B cell (primary cell): ENCODE measurements around the gene TMEM107. TPM values are rescaled to one million over a fixed set of nuclear protein-coding genes. Genes with fewer than 3 reads are reported as not detected.

Experiments
- ATAC-seq: fragments of 200-7000 bp; cut with Tn5 transposase; one replicate; pipeline ENCODE4 v1.10.0; 2021; ENCODE audit warnings: low read depth, mild to moderate bottlenecking, moderate number of reproducible peaks, moderate library complexity
- CTCF ChIA-PET: fragments of 350-600 bp; sonication (Branson Sonifier 250); formaldehyde crosslinking; loops from one replicate; lab custom pipeline; 2021; ENCODE audit warnings: antibody characterized with exemption, inconsistent platforms; lab: Charles Lee
- POLR2A ChIA-PET: fragments of 350-600 bp; sonication (Branson Sonifier 250); formaldehyde crosslinking; loops from one replicate; lab custom pipeline; 2021; ENCODE audit warnings: antibody characterized with exemption; lab: Charles Lee
- DNase-seq: peaks from one replicate; pipeline ENCODE4 v3.0.0; 2013
- H2AFZ ChIP-seq: 2 replicates; pipeline ENCODE4 v1.6.1; 2012; ENCODE audit warnings: mild to moderate bottlenecking, low read depth, low read length; ENCODE audit not compliant: insufficient read depth, poor library complexity, severe bottlenecking
- H3K27ac ChIP-seq, 2 donors: 1 replicate in 1 of 2; 2 replicates in 1 of 2; pipeline ENCODE4 v1.5.1; 2012 to 2013; ENCODE audit warnings: low read length in 2 of 2, mild to moderate bottlenecking in 2 of 2, moderate library complexity in 1 of 2
- H3K27me3 ChIP-seq, 4 experiments: fragments of 200-600 bp in 1 of 4; sonication (generic) in 1 of 4; replicated peaks in 1 of 4; 1 replicate in 2 of 4; 2 replicates in 2 of 4; pipeline versions ENCODE4 v1.6.1 to v1.7.0; 2013 to 2016; ENCODE audit warnings: low read length in 3 of 4, mild to moderate bottlenecking in 2 of 4, mixed read lengths in 1 of 4, moderate library complexity in 1 of 4; ENCODE audit not compliant: insufficient read depth in 4 of 4, control insufficient read depth in 3 of 4; ENCODE audit errors: control extremely low read depth in 1 of 4
- H3K36me3 ChIP-seq, 2 experiments: replicated peaks in 1 of 2; 1 replicate in 1 of 2; 2 replicates in 1 of 2; pipeline versions ENCODE4 v1.6.1 to v1.7.1; 2013; ENCODE audit warnings: low read length in 1 of 2; ENCODE audit not compliant: insufficient read depth in 2 of 2, control insufficient read depth in 1 of 2; ENCODE audit errors: control extremely low read depth in 1 of 2, extremely low read depth in 1 of 2
- H3K4me1 ChIP-seq, 2 donors: fragments of 200-600 bp in 1 of 2; sonication (generic) in 1 of 2; 1 replicate in 1 of 2; 2 replicates in 1 of 2; pipeline versions ENCODE4 v1.5.1 to v1.6.1; 2013 to 2017; ENCODE audit warnings: low read length in 2 of 2; ENCODE audit not compliant: control insufficient read depth in 2 of 2, insufficient read depth in 2 of 2
- H3K4me2 ChIP-seq: replicated peaks from 2 replicates; pipeline ENCODE3; 2012; ENCODE audit warnings: mild to moderate bottlenecking, low read depth, low read length; ENCODE audit not compliant: poor library complexity, severe bottlenecking
- H3K4me3 ChIP-seq, 5 experiments: fragments of 200-600 bp in 1 of 5; sonication (generic) in 1 of 5; 1 replicate in 3 of 5; 2 replicates in 2 of 5; pipeline versions ENCODE4 v1.5.1 to v1.7.0; 2011 to 2016; ENCODE audit warnings: low read length in 4 of 5, mild to moderate bottlenecking in 4 of 5, low read depth in 2 of 5, control low read depth in 1 of 5, moderate library complexity in 1 of 5; ENCODE audit not compliant: insufficient read depth in 1 of 5; ENCODE audit errors: control extremely low read depth in 1 of 5, extremely low read depth in 1 of 5
- H3K79me2 ChIP-seq: fragments of 200-600 bp; sonication (generic); one replicate; pipeline ENCODE4 v1.6.0; 2016; ENCODE audit warnings: low read length; ENCODE audit not compliant: control insufficient read depth, insufficient read depth
- H3K9ac ChIP-seq: fragments of 200-600 bp; sonication (generic); 2 replicates; pipeline ENCODE4 v1.6.1; 2017; ENCODE audit warnings: mild to moderate bottlenecking, low read length, moderate library complexity
- H3K9me3 ChIP-seq, 3 donors: one replicate each; pipeline versions ENCODE4 v1.6.1 to v1.7.1; 2013; ENCODE audit warnings: low read length in 2 of 3; ENCODE audit not compliant: control insufficient read depth in 2 of 3, insufficient read depth in 1 of 3; ENCODE audit errors: control extremely low read depth in 1 of 3
- H4K20me1 ChIP-seq: 2 replicates; pipeline ENCODE4 v1.6.0; 2012; ENCODE audit warnings: mild to moderate bottlenecking, low read length; ENCODE audit not compliant: insufficient read depth, control insufficient read depth, poor library complexity, severe bottlenecking
- H3K27ac Mint-ChIP-seq: one replicate; pipeline ENCODE4 v1.8.0; 2021; ENCODE audit warnings: mixed read lengths
- H3K27me3 Mint-ChIP-seq: one replicate; pipeline ENCODE4 v1.8.0; 2021; ENCODE audit warnings: mixed read lengths
- H3K4me1 Mint-ChIP-seq: one replicate; pipeline ENCODE4 v1.8.0; 2021; ENCODE audit warnings: mixed read lengths
- H3K4me3 Mint-ChIP-seq: one replicate; pipeline ENCODE4 v1.8.0; 2021; ENCODE audit warnings: mixed read lengths
- H3K9me3 Mint-ChIP-seq: one replicate; pipeline ENCODE4 v1.8.0; 2022; ENCODE audit warnings: mixed read lengths; ENCODE audit not compliant: insufficient read depth
- EZH2 ChIP-seq: IDR thresholded peaks from 2 replicates; pipeline ENCODE4 v1.6.1; 2012; ENCODE audit warnings: borderline replicate concordance, low read depth, mild to moderate bottlenecking, moderate library complexity, low read length; ENCODE audit not compliant: insufficient read depth, poor library complexity, severe bottlenecking
- WGBS: methylation state at CpG from one replicate; pipeline ENCODE4 v1.1.5; 2013; ENCODE audit warnings: missing lambda C conversion rate; ENCODE audit not compliant: insufficient coverage; 5-methylcytosine and 5-hydroxymethylcytosine counted together
- intact Hi-C: fragments of 100-400 bp; cut with micrococcal nuclease; formaldehyde crosslinking; loops from one replicate; pipeline ENCODE4 v1.10.0; 2022
- polyA plus RNA-seq: library from polyadenylated mRNA; depleted of rRNA; stranded (reverse); fragments of >200 nt; gene quantifications from 2 replicates; pipeline ENCODE4 v1.2.3, GENCODE V29; 2012
- total RNA-seq, 2 donors: library from RNA; stranded (reverse); fragments of 120-200 nt in 1 of 2; gene quantifications; 1 replicate in 1 of 2; 2 replicates in 1 of 2; pipeline versions ENCODE4 v1.2.3 to v1.2.4, GENCODE V29; 2013 to 2022
- TF ChIP-seq, protein P1 (sequence below): fragments of 200-600 bp; IDR thresholded peaks from one replicate; pipeline ENCODE4 v1.8.0; 2022; ENCODE audit warnings: antibody characterized with exemption, mild to moderate bottlenecking

TMEM107 gene
- total and polyA plus RNA-seq, 2 donors (not counting 1 experiment from before 2014, with no cell fraction given), result 13.3 to 30.3 TPM

DNA sequence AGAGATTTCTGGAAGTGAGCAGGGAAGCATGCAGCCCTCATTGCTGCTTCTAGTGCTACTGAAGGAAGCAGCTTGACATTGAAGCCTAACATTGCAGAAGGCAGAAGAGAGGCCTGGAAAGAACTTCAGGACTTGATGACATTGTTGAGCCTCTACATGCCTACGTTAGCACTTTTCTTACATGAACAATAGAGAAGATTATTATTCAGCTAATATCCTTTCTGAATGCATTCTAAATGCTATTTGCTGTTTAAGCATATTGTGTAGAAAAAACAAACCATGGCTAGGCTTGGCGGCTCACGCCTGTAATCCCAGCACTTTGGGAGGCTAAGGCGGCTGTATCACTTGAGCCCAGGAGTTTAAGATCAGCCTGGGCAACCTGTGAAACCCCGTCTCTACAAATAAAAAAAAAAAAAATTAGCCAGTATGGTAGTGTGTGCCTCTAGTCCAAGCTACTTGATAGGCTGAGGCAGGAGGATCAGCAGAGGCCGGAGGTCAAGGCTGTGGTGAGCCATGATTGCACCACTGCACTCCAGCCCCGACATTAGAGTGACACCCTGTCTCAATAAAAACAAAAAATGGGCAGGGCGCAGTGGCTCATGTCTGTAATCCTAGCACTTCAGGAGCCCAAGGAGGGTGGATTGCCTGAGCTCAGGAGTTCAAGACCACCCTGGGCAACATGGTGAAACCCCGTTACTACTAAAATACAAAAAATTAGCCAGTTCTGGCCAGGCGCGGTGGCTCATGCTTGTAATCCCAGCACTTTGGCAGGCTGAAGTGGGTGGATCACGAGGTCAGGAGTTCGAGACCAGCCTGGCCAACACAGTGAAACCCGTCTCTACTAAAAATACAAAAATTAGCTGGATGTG lies 36.4 kb upstream of the TMEM107 start:
- WGBS, result 87% methylated on average over 8 of the region's 14 CpGs

More for the DNA sequence above, 36.4 kb upstream of the TMEM107 start:
- Histone ChIP-seq H3K9me3 (no peaks in the 10 kb centered on the region), H3K9ac (no peak overlapping the region), H3K79me2 (peaks cover 5% of the 10 kb centered on the region), H3K36me3 (no peaks in the 10 kb centered on the region), H3K4me3 (no peak overlapping the region), H3K4me1 (peaks cover 9 to 22% of the 10 kb centered on the region in 2 donors), H4K20me1 (no peaks in the 10 kb centered on the region), H3K27me3 (no peaks in the 10 kb centered on the region), H2AFZ (no peak overlapping the region), H3K27ac (no peak overlapping the region), H3K4me2 (no peak overlapping the region)
- CTCF ChIA-PET, result interaction anchor here (1.7 to 2.7 kb wide), 4 partner anchors 9 to 93 kb away, joined by 4 to 11 read pairs (median 6); partner anchors contain the start of genes BORCS6 and SLC25A35
- Mint-ChIP-seq H3K27me3 (no peaks in the 10 kb centered on the region), H3K4me1 (peaks cover 15% of the 10 kb centered on the region), H3K4me3 (no peak overlapping the region), H3K27ac (no peak overlapping the region), H3K9me3 (no peaks in the 10 kb centered on the region)
- ATAC-seq (no peak), DNase-seq (no peak)
- POLR2A ChIA-PET, result interaction anchor here (0.5 to 0.7 kb wide), 2 partner anchors 35 to 63 kb away, joined by 4 to 6 read pairs; partner anchors contain the start of gene CTC1
- no peak for TF ChIP-seq EZH2
- TF ChIP-seq, protein P1, sequence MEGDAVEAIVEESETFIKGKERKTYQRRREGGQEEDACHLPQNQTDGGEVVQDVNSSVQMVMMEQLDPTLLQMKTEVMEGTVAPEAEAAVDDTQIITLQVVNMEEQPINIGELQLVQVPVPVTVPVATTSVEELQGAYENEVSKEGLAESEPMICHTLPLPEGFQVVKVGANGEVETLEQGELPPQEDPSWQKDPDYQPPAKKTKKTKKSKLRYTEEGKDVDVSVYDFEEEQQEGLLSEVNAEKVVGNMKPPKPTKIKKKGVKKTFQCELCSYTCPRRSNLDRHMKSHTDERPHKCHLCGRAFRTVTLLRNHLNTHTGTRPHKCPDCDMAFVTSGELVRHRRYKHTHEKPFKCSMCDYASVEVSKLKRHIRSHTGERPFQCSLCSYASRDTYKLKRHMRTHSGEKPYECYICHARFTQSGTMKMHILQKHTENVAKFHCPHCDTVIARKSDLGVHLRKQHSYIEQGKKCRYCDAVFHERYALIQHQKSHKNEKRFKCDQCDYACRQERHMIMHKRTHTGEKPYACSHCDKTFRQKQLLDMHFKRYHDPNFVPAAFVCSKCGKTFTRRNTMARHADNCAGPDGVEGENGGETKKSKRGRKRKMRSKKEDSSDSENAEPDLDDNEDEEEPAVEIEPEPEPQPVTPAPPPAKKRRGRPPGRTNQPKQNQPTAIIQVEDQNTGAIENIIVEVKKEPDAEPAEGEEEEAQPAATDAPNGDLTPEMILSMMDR, result no peak
- intact Hi-C loops, result loop anchor here (5.0 kb wide), 1 partner anchor 35 kb away; the partner anchor contains the start of genes CTC1 and PFAS
